Activated CD8-positive, alpha-beta memory T cell treated with anti-CD3 and anti-CD28 coated beads for 48 hours (primary cell): ENCODE data around the gene DHRS7B.

Experiments
- DNase-seq, 3 experiments: peaks; one replicate each; pipeline ENCODE4 v3.0.0-alpha.2; 2020; ENCODE audit warnings: low read depth in 2 of 3, low spot score in 2 of 3

Gene DHRS7B

DNA sequence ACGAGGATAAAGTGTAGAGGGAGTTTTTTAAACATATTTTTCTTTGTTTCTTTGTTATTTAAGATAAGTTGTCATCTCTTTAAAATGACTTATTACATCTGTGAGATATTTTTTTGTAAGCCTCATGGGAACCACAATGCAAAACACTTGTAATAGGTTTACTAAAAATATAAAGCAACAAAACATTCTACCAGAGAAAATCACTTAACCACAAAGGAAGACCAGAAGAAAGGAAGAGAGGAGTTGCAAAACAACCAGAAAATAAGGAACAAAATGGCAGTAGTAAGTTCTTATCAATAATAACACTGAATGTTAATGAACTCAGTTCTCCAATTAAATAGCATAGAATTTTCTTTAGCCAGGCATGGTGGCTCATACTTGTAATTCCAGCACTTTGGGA, 22.9 kb downstream of the DHRS7B start:
- no peak for DNase-seq

DNA sequence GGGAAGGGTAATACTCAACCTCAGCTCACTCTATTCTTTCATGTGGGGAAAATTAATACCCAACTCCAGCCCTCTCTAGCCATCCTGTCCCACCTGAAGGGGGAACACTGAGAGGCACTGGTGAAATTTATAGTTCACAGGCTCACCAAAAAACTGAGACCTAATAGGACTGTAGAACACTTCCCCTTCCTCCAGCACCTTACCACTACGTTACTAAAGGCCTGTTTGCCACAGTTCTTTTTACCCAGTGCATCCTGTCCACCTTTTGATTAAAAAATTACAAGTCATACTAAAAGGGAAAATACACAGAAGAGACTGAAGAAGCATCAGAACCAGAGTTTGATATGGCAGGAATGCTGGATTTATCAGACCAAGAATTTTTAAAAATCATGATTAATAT, 26.0 kb downstream of the DHRS7B start:
- DNase-seq, result no peak

DNA sequence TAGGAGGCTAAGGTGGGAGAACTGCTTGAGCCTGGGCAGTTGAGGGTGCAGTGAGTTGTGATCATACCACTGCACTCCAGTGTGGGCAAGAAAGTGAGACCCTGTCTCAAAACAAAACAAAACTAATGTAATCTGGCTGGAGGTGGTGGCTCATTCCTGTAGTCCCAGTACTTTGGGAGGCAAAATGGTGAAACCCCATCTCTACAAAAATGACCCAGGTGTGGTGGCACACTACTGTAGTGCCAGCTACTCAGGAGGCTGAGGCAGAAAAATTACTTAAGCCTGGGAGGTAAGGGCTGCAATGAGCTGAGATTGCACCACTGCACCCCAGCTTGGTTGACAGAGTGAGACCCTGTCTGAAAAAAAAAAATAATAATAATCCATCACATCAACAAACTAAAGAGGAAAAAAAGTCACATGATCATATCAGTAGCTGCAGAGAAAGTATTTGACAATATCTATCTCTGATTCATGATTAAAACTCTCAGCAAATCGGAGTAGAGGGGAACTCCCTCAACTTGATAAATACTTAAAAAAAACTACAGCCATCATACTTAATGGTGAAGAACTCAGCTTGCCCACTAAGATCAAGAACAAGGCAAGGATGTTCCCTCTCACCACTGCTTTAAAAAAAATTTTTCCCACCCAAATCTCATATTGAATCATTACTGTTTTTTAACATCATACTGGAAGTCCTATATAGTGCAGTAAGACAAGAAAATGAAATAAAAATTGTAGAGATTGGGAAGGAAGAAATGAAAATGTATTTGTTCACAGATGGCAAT, 31.0 kb downstream of the DHRS7B start:
- no peak for DNase-seq

DNA sequence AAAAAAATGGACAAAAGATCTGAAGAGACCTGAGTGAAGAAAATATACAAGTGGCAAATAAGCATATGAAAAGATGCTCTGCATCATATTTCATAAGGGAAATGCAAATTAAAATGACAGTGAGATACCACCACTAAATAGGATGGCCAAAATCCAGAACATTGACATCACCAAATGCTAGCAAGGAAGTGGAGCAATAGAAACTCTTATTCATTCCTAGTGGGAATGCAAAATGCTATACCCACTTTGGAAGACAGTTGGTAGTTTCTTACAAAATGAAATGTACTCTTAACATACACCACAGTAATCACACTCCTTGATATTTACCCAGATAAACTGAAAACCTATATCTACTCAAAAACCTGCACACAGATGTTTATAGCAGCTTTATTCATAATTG, 33.6 kb downstream of the DHRS7B start:
- DNase-seq, result no peak

DNA sequence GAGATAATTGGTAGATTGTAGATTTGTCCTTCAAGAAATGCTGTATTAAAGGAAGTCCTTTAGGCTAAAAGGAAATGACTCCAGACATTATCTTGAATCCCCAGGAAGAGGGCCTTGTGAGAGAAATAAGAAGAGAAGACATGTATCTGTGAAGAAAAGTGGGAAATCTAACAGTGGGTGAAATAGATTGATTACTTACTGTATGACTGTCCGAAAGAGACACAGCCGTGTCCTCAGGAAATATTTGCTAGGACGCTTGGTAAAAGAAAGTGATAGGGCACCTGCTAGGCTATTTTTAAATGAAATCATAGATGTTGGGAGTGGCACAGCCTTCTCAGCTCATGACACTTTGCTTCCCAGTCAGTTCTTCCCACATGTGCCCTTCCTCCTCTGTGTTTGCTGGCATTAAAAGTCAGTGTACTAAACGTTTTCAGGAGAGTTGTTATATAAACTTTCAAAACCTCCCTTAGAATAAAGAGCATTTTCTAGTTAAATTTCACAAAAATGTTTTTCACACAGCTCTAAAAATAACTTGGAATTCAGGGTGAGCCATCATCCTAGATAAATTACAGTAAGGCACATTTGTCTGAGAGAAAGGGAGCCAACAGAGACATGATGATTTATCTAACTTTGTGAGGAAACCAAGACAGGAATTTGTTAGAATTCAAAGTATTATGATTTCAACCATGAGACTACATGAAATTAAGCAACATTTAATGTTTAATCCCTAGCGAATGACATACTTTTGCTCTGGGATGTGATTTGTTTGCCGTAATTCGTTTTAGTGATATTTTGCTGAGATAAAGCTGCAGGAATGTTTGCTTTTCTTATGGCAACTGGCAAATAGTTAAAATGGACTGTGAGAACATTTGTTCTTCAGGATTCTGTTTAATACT, 35.0 kb downstream of the DHRS7B start:
- no peak for DNase-seq

DNA sequence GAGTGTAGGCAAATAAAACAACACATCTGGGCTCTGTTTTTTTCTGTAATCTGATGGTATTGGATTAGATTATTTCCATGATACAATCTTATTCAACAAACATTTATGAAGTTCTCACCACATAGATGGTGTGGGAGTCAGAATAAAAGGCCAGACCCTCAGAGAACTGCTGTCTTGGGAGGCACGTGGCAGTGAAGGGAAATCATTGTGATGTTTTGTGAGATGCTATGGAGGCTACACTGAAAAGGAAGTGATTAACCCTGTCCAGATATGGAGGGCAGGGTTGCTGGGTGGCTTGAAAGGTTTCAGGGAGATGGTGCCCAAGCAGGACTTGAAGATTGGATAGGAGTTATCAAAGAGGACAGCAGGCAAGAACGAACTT, 35.6 kb downstream of the DHRS7B start:
- DNase-seq, result no peak

- no peak for DNase-seq
Measured at GRCh38 chr17:21163101-21163500, 36.3 kb downstream of the DHRS7B start.

- DNase-seq, result no peak
Measured at GRCh38 chr17:21164216-21164615, 37.5 kb downstream of the DHRS7B start.

GRCh38 chr17:21164620-21165019, 37.9 kb downstream of the DHRS7B start:
- no peak for DNase-seq

- no peak for DNase-seq
Measured at GRCh38 chr17:21165922-21166594, 39.3 kb downstream of the DHRS7B start.

DNA sequence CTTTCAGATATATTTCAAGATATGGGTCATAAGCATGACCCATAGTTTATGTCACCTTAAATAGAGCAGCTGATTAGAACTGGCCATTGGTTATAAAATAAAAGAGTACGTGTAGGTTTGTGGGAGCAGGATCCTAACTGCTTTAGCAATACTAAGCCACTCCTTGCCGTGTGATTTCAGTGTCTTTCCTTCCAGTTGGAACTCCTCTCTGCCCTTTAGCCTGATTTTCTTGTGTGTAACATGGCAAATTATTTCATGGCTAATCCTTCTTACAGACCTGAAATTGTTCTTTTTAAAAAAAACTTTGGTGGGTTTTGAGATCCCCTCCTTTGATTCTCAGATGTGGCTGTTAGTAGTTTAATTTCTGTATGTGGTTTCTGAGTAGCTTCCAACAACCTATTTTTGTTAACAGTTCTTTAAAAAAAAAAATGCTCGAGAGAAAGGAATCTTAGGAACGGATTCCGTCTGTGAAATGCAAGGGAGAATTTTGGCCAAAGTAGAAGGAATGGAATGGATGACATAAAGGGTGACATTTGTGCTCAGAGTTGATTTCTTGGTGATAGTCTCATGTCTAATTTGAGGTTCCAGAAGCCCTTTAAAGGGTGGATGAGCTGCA, 39.9 kb downstream of the DHRS7B start:
- DNase-seq, result no peak

DNA sequence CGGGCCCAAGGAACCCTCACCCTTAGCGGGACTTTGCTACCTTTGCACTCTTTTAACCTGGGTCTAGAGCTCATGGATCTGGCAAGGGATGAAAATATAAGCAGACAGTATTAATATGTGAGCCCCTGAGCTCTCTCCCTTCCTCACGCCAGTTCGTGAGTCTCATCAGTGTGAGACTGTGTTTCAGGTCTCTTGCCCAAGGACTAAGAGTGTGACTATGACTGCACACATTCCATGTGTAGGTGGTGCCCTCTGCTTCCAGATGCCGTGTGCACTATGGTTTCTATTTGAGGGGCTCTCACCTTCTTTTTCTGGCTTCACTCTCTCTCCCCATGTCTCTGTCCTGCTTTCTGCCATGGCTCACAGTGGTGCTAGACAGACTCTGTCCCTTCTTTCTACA, 40.5 kb downstream of the DHRS7B start:
- DNase-seq, result no peak

- DNase-seq, result no peak
Measured at GRCh38 chr17:21168555-21168865, 41.7 kb downstream of the DHRS7B start.

DNA sequence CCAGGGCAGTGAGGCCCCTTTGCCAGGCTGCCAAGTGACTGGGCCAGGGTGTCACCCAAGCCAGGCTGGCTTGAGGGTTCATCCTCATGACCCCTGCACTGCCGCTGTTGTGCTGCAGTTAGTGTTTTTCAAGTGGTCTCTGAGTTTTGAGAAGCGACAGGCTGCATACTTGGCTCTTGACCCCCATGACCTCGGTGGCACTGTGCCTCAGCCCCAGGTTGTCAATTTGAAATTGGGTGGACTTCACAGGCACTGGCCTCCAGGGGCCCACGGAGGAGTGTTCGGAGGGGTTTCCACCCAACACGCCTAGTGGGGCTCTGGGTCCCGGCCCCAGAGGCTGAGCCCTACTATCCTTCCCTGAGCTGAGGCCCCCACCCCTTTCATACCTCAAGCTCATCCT, 42.7 kb downstream of the DHRS7B start:
- DNase-seq, result no peak

DNA sequence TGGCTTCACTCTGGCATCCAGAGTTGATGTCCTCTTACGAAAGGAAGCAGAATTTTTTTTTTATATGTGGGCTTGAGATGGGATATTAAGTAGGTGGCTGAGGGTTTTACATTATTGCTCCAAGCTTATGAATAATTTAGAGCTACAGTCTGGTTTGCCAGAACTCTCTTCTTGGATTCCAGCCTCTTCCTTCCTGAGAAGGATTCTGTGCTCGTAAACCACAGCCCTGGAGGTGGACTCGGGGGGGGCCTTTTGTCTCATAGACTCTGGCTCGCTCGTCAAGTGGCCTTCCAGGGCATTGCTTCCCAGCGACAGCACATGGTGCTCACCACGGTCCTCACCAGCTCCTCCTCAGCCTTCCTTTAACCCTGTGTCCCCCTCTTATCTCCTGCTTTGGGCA, 44.0 kb downstream of the DHRS7B start:
- DNase-seq, result no peak

- DNase-seq, result no peak
Measured at GRCh38 chr17:21171309-21171922, 44.7 kb downstream of the DHRS7B start.

DNA sequence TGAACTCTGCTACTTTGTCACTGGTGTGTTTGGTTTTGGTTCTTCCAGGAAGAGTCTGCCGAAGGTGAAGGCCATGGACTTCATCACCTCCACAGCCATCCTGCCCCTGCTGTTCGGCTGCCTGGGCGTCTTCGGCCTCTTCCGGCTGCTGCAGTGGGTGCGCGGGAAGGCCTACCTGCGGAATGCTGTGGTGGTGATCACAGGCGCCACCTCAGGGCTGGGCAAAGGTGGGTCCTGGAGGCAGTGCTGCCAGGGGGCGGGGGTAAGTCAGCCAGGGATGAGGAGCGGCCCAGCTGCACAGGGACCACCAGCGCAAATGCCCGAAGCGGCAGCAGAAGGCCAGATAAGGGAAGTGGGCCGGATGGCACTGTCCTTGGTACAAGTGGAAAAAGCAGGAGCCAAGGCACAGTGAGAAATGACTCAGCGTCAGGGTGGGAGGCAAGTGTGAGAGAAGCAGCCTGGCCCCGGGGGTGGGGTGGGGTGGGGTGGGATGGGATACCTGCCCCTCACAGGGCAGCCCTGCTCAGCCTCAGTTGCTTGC, 45.3 kb downstream of the DHRS7B start:
- no peak for DNase-seq

- no peak for DNase-seq
Measured at GRCh38 chr17:21172846-21173245, 46.1 kb downstream of the DHRS7B start.

DNA sequence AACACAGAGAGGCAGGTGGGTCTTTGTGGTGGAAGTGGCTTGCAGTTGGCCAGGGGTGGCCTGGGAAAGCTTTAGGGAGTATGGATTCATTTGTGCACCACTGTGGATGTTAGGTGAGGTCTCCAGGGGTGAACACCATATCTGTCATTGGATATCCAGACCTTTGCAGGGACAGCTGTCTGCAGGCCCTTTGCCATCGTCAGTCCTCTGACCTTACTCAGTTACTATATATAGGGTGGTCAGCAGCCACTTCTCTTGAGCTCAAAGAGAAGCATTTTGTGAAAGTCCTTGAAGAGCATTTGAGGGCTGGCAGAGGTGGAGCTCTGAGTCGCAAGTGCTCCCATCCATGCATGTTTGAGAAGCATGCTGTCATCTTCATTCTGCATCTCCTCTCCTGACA, 46.8 kb downstream of the DHRS7B start:
- no peak for DNase-seq

- DNase-seq, result no peak
Measured at GRCh38 chr17:21174186-21174585, 47.4 kb downstream of the DHRS7B start.

- DNase-seq, result no peak
Measured at GRCh38 chr17:21174713-21175112, 47.9 kb downstream of the DHRS7B start.
